ENCODE measurements around the gene DIS3.

- TF ChIP-seq CTCF (IDR thresholded peaks at IDR 0.05 in 8 of 11, conservative IDR thresholded peaks at IDR 0.05 in 3 of 11) = no peak
- no peak for TF ChIP-seq POLR2A (IDR thresholded peaks at IDR 0.05)
Measured at GRCh38 chr13:72798817-72799216, 17.1 kb upstream of the DIS3 start.
